SU-DHL-6 (cell line): ENCODE data around the gene DCDC2C.

Experiments
- H2AFZ ChIP-seq: fragments of 200-600 bp; sonication (generic); 2 replicates; pipeline ENCODE4 v1.6.1; 2014; ENCODE audit warnings: low read depth, mild to moderate bottlenecking, moderate library complexity, mixed read lengths, antibody characterized with exemption, low read length; ENCODE audit not compliant: severe bottlenecking
- H3F3A ChIP-seq: fragments of 200-600 bp; shearing (Covaris generic); 2 replicates; pipeline ENCODE4 v1.6.0; 2016; ENCODE audit warnings: antibody characterized with exemption, mild to moderate bottlenecking; ENCODE audit not compliant: insufficient read depth
- H3K27ac ChIP-seq: fragments of 200-600 bp; sonication (generic); 2 replicates; pipeline ENCODE4 v1.5.1; 2016; ENCODE audit warnings: low read depth, mild to moderate bottlenecking, low read length, moderate library complexity, mixed read lengths
- H3K27me3 ChIP-seq: fragments of 200-600 bp; sonication (generic), shearing (Covaris generic); 2 replicates; pipeline ENCODE4 v1.6.0; 2014; ENCODE audit warnings: mild to moderate bottlenecking, low read length
- H3K36me3 ChIP-seq: fragments of 200-600 bp; sonication (generic); 2 replicates; pipeline ENCODE4 v1.6.1; 2014; ENCODE audit warnings: mild to moderate bottlenecking, low read length, mixed read lengths
- H3K4me2 ChIP-seq: fragments of 300-600, 200-600 bp; shearing (Covaris generic), sonication (generic); 2 replicates; pipeline ENCODE4 v1.6.0; 2014; ENCODE audit warnings: low read length, low read depth, mild to moderate bottlenecking; ENCODE audit not compliant: poor library complexity, severe bottlenecking
- H3K4me3 ChIP-seq: fragments of 200-600 bp; sonication (generic); 2 replicates; pipeline ENCODE4 v1.5.1; 2014; ENCODE audit warnings: antibody characterized with exemption, low read length, mild to moderate bottlenecking, mixed read lengths; ENCODE audit not compliant: insufficient read depth, poor library complexity, severe bottlenecking
- H3K79me2 ChIP-seq: fragments of 200-600 bp; sonication (generic); 2 replicates; pipeline ENCODE4 v1.6.1; 2014; ENCODE audit warnings: mild to moderate bottlenecking, low read length, moderate library complexity; ENCODE audit not compliant: insufficient read depth
- H3K9ac ChIP-seq: fragments of 200-600 bp; sonication (generic); 2 replicates; pipeline ENCODE4 v1.7.0; 2014; ENCODE audit warnings: mild to moderate bottlenecking, low read length
- H3K9me2 ChIP-seq: fragments of 200-600 bp; sonication (generic); replicated peaks from 2 replicates; pipeline ENCODE4 v1.6.1; 2014; ENCODE audit warnings: low read length; ENCODE audit not compliant: insufficient read depth
- H3K9me3 ChIP-seq: fragments of 200-600 bp; sonication (generic); 2 replicates; pipeline ENCODE4 v1.6.1; 2014; ENCODE audit warnings: low read length, mixed read lengths; ENCODE audit not compliant: insufficient read depth
- H4K20me1 ChIP-seq: fragments of 200-600 bp; sonication (generic); 2 replicates; pipeline ENCODE4 v1.6.1; 2014; ENCODE audit warnings: low read depth, mild to moderate bottlenecking, antibody characterized with exemption, low read length, moderate library complexity, mixed read lengths
- EZH2phosphoT487 ChIP-seq: fragments of 200-600 bp; sonication (generic), shearing (Covaris generic); conservative IDR thresholded peaks from 2 replicates; pipeline ENCODE4 v1.6.1; 2018; ENCODE audit warnings: mild to moderate bottlenecking, antibody characterized with exemption, low read length, moderate library complexity, mixed read lengths
- TF ChIP-seq, protein P1 (sequence below): fragments of 200-600 bp; sonication (generic); IDR thresholded peaks from one replicate; pipeline ENCODE4 v1.5.1; 2017; ENCODE audit warnings: antibody characterized with exemption, mild to moderate bottlenecking, low read length, moderate library complexity; ENCODE audit not compliant: insufficient read depth, poor library complexity, severe bottlenecking

Gene DCDC2C

DNA sequence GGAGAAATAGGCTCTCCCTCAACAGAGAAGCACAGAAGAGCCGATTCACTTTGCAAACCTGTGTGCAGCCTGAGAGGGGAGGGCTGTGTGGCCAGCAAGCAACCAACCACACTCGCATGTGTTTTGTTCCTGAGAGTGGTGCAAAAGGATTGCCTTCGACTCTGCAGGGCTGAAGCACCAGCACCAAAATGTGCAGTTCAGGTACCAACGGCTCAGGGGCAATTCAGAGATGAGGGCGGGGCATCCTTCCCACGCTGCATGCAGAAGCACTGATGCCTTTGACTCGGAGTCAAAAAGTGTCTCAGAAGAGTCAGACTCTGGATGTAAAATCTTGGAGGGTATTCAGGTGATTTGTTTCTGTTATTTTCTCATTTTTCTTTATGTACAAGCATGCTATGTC is 55.5 kb downstream of the DCDC2C start:
- H3K79me2 ChIP-seq = no peaks in the 10 kb centered on the region
- H3K27ac ChIP-seq = no peak overlapping the region
- no peak overlapping the region for H2AFZ ChIP-seq
- no peaks in the 10 kb centered on the region for H3K9me2 ChIP-seq
- TF ChIP-seq, protein P1, sequence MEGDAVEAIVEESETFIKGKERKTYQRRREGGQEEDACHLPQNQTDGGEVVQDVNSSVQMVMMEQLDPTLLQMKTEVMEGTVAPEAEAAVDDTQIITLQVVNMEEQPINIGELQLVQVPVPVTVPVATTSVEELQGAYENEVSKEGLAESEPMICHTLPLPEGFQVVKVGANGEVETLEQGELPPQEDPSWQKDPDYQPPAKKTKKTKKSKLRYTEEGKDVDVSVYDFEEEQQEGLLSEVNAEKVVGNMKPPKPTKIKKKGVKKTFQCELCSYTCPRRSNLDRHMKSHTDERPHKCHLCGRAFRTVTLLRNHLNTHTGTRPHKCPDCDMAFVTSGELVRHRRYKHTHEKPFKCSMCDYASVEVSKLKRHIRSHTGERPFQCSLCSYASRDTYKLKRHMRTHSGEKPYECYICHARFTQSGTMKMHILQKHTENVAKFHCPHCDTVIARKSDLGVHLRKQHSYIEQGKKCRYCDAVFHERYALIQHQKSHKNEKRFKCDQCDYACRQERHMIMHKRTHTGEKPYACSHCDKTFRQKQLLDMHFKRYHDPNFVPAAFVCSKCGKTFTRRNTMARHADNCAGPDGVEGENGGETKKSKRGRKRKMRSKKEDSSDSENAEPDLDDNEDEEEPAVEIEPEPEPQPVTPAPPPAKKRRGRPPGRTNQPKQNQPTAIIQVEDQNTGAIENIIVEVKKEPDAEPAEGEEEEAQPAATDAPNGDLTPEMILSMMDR = no peak
- TF ChIP-seq EZH2phosphoT487 = no peak
- no peaks in the 10 kb centered on the region for H3F3A ChIP-seq
- H3K9ac ChIP-seq = no peak overlapping the region
- H3K9me3 ChIP-seq = no peaks in the 10 kb centered on the region
- H3K36me3 ChIP-seq = no peaks in the 10 kb centered on the region
- no peak overlapping the region for H3K4me3 ChIP-seq
- H4K20me1 ChIP-seq = no peaks in the 10 kb centered on the region
- H3K4me2 ChIP-seq = no peak overlapping the region
- no peaks in the 10 kb centered on the region for H3K27me3 ChIP-seq

DNA sequence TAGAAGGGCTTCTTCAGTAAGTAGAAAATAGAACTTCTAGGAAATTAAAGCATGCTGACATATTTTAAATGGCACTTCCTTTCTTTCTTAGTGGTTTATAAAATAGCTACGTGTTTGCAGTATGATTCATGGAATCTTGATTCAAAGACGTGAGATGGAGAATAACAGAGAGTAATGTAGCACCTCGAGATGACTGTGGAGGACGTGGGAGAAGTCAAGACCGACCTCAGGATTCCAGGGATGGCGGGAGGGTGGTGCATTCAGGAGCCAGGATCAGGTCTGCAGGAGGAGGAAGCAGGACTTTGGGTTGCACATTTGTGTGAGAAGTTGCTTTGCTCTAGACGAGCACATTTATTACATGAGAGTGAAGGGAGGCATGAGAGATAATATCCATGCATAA is 56.0 kb downstream of the DCDC2C start:
- Histone ChIP-seq H3K27ac (no peak overlapping the region), H4K20me1 (no peaks in the 10 kb centered on the region), H3K9ac (no peak overlapping the region), H3K36me3 (no peaks in the 10 kb centered on the region), H3K9me2 (no peaks in the 10 kb centered on the region), H3K4me3 (no peak overlapping the region), H3F3A (no peaks in the 10 kb centered on the region), H3K27me3 (no peaks in the 10 kb centered on the region), H3K9me3 (no peaks in the 10 kb centered on the region), H3K4me2 (no peak overlapping the region), H3K79me2 (no peaks in the 10 kb centered on the region), H2AFZ (no peak overlapping the region)
- TF ChIP-seq, protein P1 = no peak
- TF ChIP-seq EZH2phosphoT487 = no peak

DNA sequence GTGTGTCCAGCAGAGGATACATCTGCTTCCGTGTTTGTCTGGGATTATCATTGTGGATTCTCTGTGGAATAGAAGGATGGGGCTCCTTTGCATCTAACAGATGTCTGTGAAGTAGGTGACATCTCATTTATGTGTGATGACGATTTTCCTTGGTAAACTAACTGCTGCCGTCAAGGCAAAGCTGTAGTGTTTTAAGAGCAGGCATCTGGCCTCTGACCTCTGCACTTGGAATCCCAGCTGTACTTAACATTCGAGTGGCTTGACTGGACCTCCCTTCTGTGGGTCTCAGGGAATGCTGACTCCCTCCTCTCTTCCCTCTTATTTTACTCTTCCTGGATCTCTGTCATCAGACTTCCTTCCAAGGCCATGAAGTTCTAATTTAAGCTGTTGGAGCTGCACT is 56.4 kb downstream of the DCDC2C start:
- no peaks in the 10 kb centered on the region for H4K20me1 ChIP-seq
- no peak overlapping the region for H3K9ac ChIP-seq
- H3K36me3 ChIP-seq = no peaks in the 10 kb centered on the region
- no peak overlapping the region for H2AFZ ChIP-seq
- no peak overlapping the region for H3K4me3 ChIP-seq
- H3F3A ChIP-seq = no peaks in the 10 kb centered on the region
- H3K79me2 ChIP-seq = no peaks in the 10 kb centered on the region
- H3K9me2 ChIP-seq = no peaks in the 10 kb centered on the region
- H3K27me3 ChIP-seq = no peaks in the 10 kb centered on the region
- TF ChIP-seq, protein P1 = no peak
- no peak for TF ChIP-seq EZH2phosphoT487
- no peak overlapping the region for H3K4me2 ChIP-seq
- no peak overlapping the region for H3K27ac ChIP-seq
- H3K9me3 ChIP-seq = no peaks in the 10 kb centered on the region
